Gastrocnemius medialis (tissue), 4 donors: ENCODE measurements around the gene CCDC82.

Experiments
- CTCF ChIP-seq, 5 experiments: fragments of 450-650 bp in 3 of 5; fragments of 200-600 bp in 2 of 5; sonication (generic) in 2 of 5; IDR thresholded peaks in 4 of 5; conservative IDR thresholded peaks in 1 of 5; 1 replicate in 4 of 5; 2 replicates in 1 of 5; pipeline ENCODE4 v1.5.1; 2016 to 2019; ENCODE audit warnings: antibody characterized with exemption in 5 of 5, mild to moderate bottlenecking in 3 of 5, moderate library complexity in 3 of 5
- POLR2A ChIP-seq, 2 donors: fragments of 450-650 bp; IDR thresholded peaks; one replicate each; pipeline ENCODE4 v1.6.1; 2017; ENCODE audit warnings: antibody characterized with exemption in 2 of 2, mild to moderate bottlenecking in 2 of 2, moderate library complexity in 2 of 2

GRCh38 chr11:96338910-96339705, 50.6 kb downstream of the CCDC82 start:
- TF ChIP-seq CTCF (IDR thresholded peaks at IDR 0.05 in 4 of 5, conservative IDR thresholded peaks at IDR 0.05 in 1 of 5), result no peak
- TF ChIP-seq POLR2A (IDR thresholded peaks at IDR 0.05), result no peak
